H54 (cell line): ENCODE measurements around the gene MACROD2.

ENCODE experiments used
- DNase-seq: peaks from one replicate; pipeline ENCODE4 v3.0.0; 2011; ENCODE audit warnings: low spot score, mixed read lengths; ENCODE audit not compliant: insufficient read length
- FAIRE-seq: peaks from 3 replicates; lab custom pipeline; 2011; peaks lifted over from hg19 to GRCh38; lab: Jason Lieb, UNC
- POLR2A ChIP-seq: IDR thresholded peaks from 2 replicates; pipeline ENCODE4 v1.6.1; 2011; ENCODE audit warnings: low read depth, mild to moderate bottlenecking, low read length

Gene MACROD2

DNA sequence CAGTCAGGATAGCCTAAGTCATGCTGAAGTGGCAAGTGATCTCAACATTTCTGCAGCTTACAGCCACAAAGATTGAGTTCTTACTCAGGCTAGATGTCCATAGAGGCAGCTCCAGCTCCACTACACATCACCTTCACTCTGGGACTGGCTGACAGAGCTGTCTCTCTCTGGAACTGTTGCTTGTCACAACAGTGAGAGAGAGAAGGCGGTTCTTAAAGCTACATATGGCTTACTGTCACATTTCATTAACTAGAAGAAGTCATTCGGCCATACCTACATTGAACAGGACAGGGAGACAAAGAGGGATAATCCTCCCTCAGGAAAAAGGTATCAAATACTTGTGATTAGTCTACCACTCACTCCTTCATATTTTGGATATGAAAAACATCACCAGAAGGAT, 1257.0 kb downstream of the MACROD2 start:
- FAIRE-seq (no peak), DNase-seq (no peak)
- no peak for TF ChIP-seq POLR2A

DNA sequence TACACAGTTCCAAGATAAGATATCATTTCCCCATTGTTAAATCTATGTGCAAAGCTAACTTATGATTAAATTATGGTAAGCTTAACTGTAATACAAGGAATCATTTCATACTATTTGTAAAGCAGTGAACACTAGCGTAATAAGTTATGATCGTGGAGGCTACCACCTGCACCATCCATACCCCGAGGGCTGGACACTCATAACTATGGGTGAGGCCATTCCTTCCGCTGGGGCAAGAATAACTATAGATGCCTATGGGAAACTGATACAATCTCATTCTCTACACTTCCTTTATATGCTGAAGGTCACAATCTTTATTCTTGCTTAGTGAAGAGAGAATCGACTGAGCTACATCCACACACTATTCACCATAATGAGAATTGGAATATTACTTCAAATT, 1258.1 kb downstream of the MACROD2 start:
- FAIRE-seq (no peak), DNase-seq (no peak)
- TF ChIP-seq POLR2A: no peak

DNA sequence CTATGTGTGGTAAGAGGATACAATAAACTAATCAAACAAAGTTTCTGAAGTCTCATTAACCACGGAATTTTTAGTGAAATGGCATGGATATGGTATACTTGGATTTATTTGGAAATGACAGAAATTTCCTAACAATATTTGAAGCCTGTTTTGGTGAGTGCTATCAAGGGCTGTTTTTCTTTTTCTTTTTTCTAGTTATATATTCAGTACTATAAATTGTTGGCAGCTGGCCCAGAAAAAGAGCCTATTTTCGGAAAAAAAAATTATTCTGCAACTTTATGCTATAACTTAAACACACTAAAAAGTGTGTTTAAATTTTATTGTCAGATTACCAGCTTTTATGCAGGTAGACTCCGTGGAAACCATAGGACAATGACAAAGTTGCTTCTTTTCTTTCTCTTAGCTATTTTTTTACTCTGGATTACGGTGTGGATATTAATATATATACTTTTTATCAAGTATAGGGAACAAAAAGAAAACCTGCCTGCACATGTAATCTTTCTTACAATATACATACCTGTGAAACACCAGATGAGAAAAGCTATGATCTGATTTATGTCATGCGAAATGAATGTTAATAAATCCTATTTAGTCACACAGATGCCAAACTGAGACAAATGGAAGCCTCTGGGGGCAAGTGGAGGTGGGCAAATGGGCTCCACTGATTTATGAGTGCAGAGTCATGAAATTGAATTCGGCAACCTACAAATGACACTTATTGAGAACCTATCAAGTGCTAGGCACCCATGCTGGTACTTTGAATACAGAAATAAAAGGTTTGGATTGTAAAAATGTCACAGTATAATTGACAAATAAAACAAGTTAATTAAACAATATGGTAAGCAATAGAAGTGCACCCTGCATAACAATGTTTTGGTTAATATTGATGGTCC, 1261.6 kb downstream of the MACROD2 start:
- no peak for TF ChIP-seq POLR2A
- FAIRE-seq (no peak), DNase-seq (no peak)

DNA sequence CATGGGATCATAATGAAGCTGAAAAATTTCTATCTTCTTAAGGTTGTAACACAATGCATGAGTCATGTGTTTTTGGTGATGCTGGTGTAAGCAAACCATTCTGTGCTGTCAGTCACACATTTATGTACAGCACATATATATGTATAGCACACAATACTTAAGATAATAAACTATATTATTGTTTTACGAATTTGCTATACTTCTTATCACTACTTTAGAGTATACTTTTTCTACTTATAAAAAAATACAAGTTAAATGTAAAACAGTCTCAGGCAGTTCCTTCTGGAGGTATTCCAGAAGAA, 1262.2 kb downstream of the MACROD2 start:
- FAIRE-seq (no peak), DNase-seq (no peak)
- TF ChIP-seq POLR2A: no peak

DNA sequence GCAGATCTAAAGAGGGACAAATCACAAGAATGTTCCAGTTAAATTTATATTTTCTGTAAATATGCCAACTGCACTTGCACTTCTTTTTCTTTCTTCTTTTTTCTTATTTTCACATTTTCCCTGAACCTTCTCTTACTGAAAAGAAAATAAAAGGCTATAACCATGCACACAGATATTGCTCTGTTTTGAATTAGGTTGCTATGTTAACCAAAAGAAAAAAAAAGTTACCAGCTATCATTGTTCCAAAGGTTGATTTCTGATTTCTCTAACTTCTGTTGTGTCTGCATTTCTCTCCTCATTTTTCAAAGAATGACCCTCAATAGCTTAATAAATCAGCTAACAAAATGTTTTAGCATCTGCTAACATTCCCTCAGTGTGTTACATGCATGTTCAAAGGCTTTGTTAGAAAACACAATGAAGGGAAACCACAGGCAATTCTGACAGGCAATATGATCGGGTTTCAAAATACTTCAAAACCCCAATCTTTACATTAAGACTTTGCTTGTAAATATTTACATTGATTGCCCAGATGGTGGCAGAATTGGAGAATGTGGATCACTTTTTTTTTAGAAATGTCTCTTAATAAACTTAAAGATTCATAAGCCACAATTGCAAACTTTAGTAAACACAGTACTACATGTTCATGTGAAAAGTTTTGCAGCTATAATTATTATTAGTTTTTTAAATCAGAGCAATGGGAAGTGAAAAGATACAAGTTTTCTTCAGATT, 1270.4 kb downstream of the MACROD2 start:
- no peak for TF ChIP-seq POLR2A
- DNase-seq: no peak
- FAIRE-seq: no peak

DNA sequence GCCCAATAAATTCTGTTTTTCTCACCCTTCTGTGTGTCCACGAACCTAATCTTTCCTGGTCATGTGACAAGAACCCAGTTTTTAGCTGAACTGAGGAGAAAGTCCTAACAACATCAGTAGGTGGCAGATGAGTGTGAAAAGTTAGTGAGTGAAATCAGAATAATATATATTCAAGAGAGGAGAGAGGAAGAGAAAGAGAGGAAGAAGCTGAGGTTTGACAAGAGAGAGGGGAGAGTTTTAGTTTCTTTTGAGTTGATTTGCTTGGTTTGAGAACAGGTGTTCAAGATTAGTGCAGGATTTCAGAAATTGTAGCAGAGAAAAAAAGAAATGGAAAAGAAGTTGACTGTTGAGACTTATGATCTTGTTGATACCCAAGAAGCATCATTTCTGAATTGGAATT, 1272.6 kb downstream of the MACROD2 start:
- no peak for TF ChIP-seq POLR2A
- DNase-seq: no peak
- no peak for FAIRE-seq

DNA sequence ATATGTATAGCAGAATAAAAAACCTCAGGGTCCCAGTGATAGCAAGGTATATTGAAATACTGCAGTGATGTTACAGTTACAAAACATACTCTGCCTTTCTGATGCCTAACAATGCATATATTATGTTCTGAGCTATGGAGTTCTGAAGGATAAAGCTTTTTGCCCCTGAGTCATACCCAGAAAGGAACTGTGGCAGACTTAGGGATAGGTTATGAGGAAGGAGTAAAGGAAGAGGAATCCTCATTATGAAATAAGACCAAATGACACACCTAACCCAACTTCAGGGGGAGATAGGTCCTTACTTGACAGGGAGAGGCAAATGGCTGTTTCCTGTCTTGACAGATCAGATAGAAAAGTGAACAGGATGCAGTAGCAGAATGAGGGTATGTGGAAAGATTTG, 1282.7 kb downstream of the MACROD2 start:
- DNase-seq: no peak
- no peak for TF ChIP-seq POLR2A
- FAIRE-seq: no peak

DNA sequence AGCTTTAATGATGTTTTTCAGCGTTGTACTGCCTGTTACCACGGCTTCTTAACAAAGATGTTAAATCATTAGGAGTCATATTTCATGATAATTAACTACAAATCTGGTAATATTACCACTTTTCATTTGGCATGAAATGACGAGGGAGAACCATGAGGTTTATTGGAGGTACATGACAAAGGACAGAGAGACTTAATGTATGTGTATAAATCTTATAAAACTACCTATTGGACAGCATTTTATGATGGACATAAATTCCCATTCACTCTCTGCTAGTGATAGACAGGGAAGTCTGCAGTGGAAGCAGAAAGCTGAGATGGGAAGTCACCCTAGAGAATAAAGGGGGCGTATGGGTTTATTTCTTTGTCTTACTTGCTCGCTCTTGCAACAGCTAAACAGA, 1292.0 kb downstream of the MACROD2 start:
- no peak for TF ChIP-seq POLR2A
- FAIRE-seq (no peak), DNase-seq (no peak)

DNA sequence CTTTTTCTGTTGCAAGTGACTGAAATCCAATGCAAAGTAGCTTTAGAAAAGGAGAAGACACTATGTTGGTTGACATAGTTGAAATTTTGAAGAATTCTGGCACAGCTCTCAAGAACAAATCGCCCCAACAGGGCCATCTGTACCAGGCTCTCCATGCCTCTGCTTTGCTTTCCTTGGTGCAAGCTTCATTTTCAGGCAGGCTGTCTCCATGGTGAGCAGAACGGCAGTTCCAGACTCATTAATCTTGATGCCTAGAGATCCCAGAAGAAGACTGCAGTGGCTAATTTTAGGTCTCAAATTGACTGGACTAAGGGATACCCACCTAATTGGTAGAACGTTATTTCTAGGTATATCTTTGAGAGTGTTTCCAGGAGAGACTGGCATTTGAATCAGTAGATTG, 1292.8 kb downstream of the MACROD2 start:
- no peak for TF ChIP-seq POLR2A
- FAIRE-seq (no peak), DNase-seq (no peak)

DNA sequence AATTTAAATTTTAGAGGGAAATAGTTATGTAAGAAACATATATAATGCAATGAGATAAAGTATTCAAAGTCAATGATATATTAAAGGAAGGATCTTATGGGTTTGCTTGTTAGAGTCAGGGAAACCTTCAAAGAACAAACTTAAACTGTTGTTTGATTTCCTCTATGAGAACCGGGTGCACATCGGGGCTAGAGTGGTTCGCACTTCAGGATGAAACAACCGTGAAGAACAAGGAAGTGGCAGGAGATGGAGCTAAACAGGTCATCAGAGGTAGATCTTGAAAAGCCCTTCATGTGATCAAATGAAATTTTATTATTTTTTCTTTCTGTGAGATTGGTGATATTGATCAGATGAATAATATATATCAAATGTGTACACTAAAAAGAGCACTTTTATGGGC, 1294.0 kb downstream of the MACROD2 start:
- FAIRE-seq (no peak), DNase-seq (no peak)
- no peak for TF ChIP-seq POLR2A

DNA sequence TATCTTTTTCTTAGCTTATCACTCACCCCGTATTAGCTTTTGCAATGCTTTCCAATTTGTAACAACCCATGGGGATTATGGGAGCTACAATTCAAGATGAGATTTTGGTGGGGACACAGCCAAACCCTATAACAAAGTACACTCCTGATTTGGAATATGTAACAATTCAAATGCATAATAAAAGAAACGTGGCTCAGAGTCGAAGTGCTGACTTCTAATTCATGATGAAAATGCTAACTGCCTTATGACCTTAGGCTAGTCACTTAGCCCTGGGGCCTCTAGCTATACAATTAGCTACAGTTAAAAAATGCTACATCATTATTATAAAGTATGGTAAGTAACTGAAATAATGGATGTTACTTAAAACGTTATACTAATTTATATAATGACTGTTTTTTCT, 1297.1 kb downstream of the MACROD2 start:
- no peak for TF ChIP-seq POLR2A
- FAIRE-seq: no peak

DNA sequence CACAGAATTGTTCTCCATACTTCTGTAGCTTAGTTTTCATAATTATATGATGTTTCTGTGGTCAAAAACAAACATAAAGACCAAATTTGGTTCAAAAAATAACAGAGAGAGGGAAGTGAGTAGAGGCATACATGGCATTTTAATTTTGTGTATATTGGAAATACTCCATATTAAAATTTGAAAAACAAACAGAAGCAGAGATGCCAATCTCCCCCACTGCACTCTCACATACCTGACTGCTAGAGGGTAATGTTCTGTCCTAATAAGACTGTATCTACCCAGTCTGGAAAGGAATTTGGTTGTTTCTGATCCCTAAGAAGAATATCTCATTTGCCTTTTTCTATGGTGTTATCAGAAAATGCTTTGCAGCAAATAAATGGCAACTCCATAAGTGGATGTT, 1301.1 kb downstream of the MACROD2 start:
- no peak for TF ChIP-seq POLR2A
- DNase-seq (no peak), FAIRE-seq (no peak)

More for the DNA sequence above, 1297.1 kb downstream of the MACROD2 start:
- no peak for DNase-seq

DNA sequence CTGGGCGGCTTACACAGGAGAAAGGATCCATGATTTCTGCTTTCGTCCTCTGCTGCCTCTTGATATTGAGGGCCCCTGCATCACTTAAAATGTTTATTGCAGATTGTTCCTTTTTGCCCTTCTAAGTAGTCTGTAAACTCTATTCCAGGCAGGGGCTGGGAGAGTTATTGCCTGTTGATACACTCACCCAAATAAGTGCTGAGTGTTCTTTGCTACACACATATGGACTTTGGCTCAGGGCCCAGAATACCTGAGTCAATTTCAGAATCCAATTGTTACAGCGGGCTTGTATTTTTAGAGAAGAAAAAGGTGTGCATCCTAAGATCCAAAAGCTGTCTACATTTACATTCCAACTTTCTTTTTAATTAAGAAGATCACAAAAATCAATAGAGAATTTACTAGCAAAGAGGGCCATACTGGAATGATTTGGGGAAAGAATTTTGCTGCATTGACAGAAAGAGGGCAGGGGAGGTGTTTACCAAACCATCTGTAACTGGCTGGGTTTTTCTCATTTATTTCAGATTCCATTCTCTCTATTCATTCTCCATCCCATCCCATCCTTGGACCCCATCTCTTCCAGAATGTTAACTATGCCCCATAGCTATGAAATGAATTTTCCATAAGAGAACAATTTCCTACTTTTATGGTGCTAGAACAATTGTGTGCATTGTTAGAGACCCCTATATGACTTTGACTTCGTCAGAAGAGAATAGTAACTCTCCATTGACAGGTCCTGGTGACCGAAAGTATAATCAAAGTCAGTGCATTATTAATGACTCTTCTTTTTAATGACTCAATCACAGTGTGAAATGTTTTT, 1302.0 kb downstream of the MACROD2 start:
- no peak for FAIRE-seq

DNA sequence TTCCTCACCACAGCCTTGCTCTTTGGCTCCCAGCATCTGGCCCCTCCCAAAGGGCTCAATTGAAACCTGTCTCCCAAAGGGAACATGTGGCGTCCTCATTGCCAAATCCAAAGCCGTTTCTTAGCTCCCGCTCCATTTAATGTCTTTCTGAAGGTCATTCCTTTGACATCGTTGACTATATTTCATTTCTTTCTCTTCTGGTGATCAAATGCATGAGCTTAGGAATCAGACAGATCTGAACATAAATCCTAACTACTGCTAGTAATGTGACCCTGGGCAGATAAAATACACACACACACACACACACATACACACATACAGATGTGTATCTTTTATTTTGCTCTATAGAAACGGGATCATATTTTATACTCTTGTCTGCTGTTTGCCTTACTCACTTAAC, 1306.8 kb downstream of the MACROD2 start:
- DNase-seq: no peak
- no peak for TF ChIP-seq POLR2A
- FAIRE-seq: no peak

More for the DNA sequence above, 1302.0 kb downstream of the MACROD2 start:
- no peak for TF ChIP-seq POLR2A
- DNase-seq: no peak

DNA sequence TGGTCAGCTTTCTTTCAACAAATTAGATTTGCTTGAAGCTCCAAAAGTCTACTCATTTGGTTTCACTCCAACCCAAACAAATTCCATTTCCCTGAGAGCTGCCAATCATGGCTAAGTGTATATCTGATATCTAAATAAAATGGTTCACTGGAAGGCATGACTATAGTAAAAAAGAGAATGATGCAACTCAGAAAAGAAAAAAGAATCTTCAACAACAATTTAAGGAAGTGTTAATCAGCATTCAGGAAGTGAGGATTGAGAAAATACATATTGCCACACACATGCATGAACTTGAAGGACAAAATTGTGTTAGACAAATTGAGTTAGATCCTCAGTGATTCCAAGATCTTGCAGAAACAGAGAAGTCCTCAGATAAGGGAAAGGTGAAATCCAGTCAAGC, 1315.0 kb downstream of the MACROD2 start:
- FAIRE-seq (no peak), DNase-seq (no peak)
- no peak for TF ChIP-seq POLR2A
